Measurements from ENCODE around the gene USP31.
A peak's percentile ranks its signal among the peaks of the same experiment; 100 is the strongest.

USP31 gene

GRCh38 chr16:23064639-23065038 lies 84.6 kb downstream of the USP31 start:
- DNase-seq (ENCODE audit: low read depth in 1 of 2, low spot score in 1 of 2) = no peak

DNA sequence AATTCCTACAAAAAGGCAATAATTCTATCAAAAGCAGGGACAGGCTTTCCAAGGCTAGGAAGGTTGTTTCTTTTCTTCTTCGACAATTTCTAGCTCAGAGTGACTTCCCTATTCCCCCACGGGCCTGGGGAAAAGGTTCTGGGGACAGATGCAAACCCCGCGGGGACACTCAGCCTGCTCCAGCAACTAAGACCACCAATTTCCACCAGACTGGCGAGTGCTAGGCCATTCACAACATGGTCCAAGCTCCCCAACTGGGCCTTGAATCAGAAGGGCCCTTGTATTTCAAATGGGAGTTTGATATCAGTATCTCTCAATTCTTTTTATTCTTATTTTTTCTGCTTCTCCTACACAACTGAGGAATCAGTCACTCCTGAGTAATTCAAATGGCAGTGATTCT lies 86.7 kb downstream of the USP31 start:
- no peak for DNase-seq (ENCODE audit: low read depth in 1 of 2, low spot score in 1 of 2)

DNA sequence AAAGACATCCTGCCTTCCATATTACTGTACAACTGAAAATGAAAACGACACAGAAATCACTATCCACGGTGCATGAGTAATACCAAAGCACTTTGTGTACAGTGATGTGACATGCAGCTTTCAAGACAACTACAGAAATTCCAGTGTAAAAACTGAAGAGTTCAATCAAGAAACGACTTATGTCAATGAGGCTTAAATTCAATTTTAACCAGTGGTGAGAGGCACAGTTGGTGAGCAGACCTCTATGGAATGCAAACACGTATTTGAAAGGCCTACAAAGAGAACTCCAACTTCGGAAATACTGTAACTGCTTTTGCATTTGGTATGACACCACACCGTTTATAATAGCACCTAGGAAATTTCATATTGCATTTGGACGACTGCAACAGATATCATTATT lies 87.6 kb downstream of the USP31 start:
- DNase-seq (ENCODE audit: low read depth in 1 of 2, low spot score in 1 of 2) = no peak

- DNase-seq (ENCODE audit: low read depth in 1 of 2, low spot score in 1 of 2) = peak in 1 of 2 donors; percentile 20
These were observed 88.6 kb downstream of the USP31 start for GRCh38 chr16:23060458-23061320.

DNA sequence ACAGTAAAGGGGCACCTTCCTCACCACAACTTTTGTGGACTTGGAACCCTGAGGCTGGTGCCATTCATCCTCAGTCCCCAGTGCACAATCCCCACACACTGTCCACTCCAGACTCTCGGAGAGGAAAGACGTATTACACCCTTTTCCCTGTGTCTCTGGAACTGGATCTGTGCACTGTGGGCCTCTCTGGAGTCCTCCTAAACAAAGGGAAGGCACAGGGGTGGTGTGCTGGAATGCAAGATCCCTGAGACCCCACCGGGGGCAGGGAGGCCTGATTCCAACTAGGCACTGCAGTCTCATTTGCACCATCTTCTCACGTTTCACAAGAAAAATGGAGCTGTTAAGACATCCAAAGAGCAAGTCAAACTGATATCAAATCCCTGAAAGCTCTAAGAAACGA lies 89.8 kb downstream of the USP31 start:
- no peak for DNase-seq (ENCODE audit: low read depth in 1 of 2, low spot score in 1 of 2)

GRCh38 chr16:23058576-23058975 lies 90.7 kb downstream of the USP31 start:
- DNase-seq (ENCODE audit: low read depth in 1 of 2, low spot score in 1 of 2) = no peak

GRCh38 chr16:23057013-23057596 lies 92.1 kb downstream of the USP31 start:
- no peak for DNase-seq (ENCODE audit: low read depth in 1 of 2, low spot score in 1 of 2)

DNA sequence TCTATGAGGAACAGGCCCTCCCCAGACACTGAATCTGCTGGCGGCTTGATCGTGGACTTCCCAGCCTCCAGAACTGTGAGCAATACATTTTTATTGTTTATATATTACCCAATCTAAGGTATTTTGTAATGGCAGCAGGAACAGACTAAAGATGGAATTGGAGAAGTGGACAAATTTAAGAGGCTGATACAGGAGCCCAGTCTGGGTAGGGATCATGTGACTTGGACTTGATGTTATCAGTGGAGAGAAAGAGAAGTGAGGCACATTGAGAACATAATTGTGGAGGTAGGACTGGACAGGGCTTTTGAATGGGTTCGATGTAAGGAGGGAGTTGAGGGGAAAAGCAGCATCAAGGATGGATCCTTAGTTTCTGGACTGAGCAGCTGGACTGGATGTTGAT lies 93.8 kb downstream of the USP31 start:
- no peak for DNase-seq (ENCODE audit: low read depth in 1 of 2, low spot score in 1 of 2)

GRCh38 chr16:23052908-23053580 lies 96.2 kb downstream of the USP31 start:
- DNase-seq (ENCODE audit: low read depth in 1 of 2, low spot score in 1 of 2) = no peak

GRCh38 chr16:23052221-23052620 lies 97.0 kb downstream of the USP31 start:
- DNase-seq (ENCODE audit: low read depth in 1 of 2, low spot score in 1 of 2) = no peak

GRCh38 chr16:23051587-23051986 lies 97.7 kb downstream of the USP31 start:
- no peak for DNase-seq (ENCODE audit: low read depth in 1 of 2, low spot score in 1 of 2)

DNA sequence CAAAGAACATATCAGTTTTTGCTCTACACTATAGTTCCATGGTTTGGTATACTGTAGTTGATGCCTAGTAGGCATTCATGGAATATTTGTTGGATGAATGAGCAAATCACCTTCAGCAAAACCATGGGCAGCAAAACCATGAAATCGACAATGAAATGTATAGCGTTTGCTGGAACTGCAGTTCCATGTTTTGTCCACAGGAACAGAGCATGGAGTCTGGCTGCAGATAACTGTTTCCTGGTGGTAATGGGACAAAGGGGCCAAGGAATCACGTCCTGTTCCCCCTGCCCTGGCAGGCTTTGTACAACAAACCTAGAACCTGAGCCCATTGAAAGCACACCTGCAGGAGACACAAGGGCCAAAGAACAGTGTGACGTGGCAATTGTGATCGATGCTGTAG lies 101.1 kb downstream of the USP31 start:
- DNase-seq (ENCODE audit: low read depth in 1 of 2, low spot score in 1 of 2) = no peak

GRCh38 chr16:23045025-23045424 lies 104.2 kb downstream of the USP31 start:
- no peak for DNase-seq (ENCODE audit: low read depth in 1 of 2, low spot score in 1 of 2)

DNA sequence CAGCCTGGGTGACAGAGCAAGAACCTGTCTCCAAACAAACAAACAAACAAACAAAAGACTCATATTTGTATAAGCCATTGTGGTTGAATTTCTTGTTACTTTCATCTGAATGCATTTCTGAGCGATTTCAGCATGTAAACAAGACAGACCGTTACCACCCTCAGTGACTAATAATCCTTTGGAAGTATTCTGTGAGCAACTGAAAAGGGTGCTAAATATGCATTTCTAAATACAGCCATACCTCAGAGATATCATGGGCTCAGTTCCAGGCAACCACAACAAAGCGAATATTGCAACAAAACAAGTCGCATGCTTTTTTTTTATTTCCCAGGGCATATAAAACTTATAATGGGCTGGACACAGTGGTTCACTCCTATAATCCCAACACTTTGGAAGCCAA lies 109.0 kb downstream of the USP31 start:
- DNase-seq (ENCODE audit: low read depth in 1 of 2, low spot score in 1 of 2) = no peak

- DNase-seq (ENCODE audit: low read depth in 1 of 2, low spot score in 1 of 2) = no peak
These were observed 110.1 kb downstream of the USP31 start for GRCh38 chr16:23039118-23039517.

DNA sequence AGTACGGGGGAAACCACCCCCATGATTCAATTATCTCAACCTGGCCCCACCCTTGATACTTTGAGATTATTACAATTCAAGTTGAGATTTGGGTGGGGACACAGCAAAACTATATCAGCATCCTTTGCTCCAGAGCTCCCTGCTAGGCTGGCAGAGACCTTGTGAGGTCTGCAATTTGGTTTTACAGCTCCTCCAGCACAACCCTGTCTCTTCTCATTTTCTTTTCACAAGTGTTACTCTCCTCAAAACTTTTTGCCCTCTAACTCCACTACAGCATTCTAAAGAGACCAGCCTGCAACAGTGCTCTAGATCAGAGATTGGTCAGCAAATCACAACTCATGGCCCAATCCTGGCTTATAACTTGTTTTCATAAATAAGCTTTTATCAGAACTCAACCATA lies 114.0 kb downstream of the USP31 start:
- DNase-seq (ENCODE audit: low read depth in 1 of 2, low spot score in 1 of 2) = no peak

DNA sequence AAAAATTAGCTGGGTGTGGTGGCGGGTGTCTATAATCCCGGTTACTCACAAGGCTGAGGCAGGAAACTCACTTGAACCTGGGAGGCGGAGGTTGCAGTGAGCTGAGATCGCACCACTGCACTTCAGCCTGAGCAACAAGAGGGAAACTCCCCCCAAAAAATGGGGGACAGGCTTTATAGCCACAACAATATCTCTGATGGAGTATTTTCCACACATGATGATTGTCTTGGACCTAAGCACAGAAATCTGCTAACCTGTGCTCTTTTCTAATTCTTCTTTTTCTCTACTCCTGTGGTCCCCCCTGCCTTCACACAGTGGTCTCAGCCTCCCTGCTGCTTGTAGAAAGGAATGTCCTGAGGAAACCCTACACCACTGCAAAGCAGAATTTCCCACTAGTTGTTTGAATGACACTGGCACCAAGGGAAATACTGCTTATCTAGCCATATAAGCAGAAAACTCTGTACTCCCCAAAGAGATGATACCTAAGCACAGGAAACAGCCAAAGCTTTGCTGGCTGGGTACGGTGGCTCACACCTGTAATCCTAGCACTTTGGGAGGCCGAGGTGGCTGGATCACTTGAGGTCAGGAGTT lies 117.6 kb downstream of the USP31 start:
- no peak for DNase-seq (ENCODE audit: low read depth in 1 of 2, low spot score in 1 of 2)

GRCh38 chr16:23029733-23030420 lies 119.4 kb downstream of the USP31 start:
- no peak for DNase-seq (ENCODE audit: low read depth in 1 of 2, low spot score in 1 of 2)

GRCh38 chr16:23027386-23027785 lies 121.9 kb downstream of the USP31 start:
- DNase-seq (ENCODE audit: low read depth in 1 of 2, low spot score in 1 of 2) = no peak

GRCh38 chr16:23026784-23027362 lies 122.4 kb downstream of the USP31 start:
- no peak for DNase-seq (ENCODE audit: low read depth in 1 of 2, low spot score in 1 of 2)

Measured in stimulated activated CD4-positive, alpha-beta T cell treated with anti-CD3 and anti-CD28 coated beads, Interleukin-15, amount 100 ng/mL, for 1 hour (primary cell).